LNCAP (cell line): Measurements from ENCODE around the gene DST.

Source experiments
- TF ChIP-seq, protein P1 (sequence below): fragments of 450-650 bp; IDR thresholded peaks from 2 replicates; pipeline ENCODE4 v1.5.1; 2017; ENCODE audit warnings: mild to moderate bottlenecking

Gene DST

GRCh38 chr6:56618050-56618449 is 24.6 kb downstream of the DST start:
- TF ChIP-seq, protein P1, sequence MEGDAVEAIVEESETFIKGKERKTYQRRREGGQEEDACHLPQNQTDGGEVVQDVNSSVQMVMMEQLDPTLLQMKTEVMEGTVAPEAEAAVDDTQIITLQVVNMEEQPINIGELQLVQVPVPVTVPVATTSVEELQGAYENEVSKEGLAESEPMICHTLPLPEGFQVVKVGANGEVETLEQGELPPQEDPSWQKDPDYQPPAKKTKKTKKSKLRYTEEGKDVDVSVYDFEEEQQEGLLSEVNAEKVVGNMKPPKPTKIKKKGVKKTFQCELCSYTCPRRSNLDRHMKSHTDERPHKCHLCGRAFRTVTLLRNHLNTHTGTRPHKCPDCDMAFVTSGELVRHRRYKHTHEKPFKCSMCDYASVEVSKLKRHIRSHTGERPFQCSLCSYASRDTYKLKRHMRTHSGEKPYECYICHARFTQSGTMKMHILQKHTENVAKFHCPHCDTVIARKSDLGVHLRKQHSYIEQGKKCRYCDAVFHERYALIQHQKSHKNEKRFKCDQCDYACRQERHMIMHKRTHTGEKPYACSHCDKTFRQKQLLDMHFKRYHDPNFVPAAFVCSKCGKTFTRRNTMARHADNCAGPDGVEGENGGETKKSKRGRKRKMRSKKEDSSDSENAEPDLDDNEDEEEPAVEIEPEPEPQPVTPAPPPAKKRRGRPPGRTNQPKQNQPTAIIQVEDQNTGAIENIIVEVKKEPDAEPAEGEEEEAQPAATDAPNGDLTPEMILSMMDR = no peak

- TF ChIP-seq, protein P1 = no peak
Measured at GRCh38 chr6:56616967-56617366, 25.7 kb downstream of the DST start.

DNA sequence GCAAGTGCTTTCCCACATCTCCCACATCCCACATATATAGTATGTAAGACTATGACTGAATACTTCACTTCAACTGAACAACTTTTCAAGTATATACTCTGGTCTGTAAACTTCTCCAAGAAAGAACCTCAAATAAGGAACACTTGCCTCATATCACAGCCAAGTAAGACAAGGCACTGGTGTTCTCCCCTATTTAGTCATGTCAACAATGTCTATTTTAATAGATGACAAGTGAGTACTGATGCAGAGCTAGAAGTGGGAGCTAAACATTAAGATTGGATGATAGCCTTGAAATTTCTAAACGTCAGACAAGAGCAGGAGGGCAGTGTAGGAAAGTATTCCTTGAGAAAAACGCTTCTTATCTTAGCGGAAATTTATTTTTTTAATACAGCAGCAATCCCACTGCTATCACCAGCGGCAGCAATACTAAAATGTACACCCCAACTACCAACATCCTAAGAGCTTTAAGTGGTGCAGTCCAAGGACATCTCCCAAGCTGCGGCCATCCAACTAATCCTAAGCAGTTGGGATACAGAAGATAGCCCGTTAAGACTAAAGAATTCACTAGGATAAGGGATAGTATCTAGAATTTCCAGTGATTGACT is 29.3 kb downstream of the DST start:
- TF ChIP-seq, protein P1 = no peak

DNA sequence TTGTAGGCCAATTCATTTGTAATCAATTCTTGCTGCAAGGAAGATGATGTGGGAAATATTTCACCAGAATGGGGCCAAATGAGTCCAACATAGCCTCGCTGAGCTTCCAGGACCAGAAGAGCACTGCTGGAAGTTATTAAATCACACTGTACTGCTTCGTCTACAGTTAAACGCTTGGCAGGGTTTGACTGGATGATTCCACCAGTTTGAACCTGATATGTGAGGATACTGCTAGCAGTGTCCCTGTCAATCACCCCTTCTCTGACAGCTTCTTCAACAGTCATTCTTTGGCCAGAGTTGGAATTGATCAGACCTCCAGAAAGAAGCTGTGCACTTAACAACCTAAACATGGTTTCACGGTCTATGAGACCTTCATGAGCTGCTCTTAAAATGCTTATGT is 34.4 kb downstream of the DST start:
- TF ChIP-seq, protein P1 = no peak

GRCh38 chr6:56607111-56607752 is 35.5 kb downstream of the DST start:
- TF ChIP-seq, protein P1 = no peak

DNA sequence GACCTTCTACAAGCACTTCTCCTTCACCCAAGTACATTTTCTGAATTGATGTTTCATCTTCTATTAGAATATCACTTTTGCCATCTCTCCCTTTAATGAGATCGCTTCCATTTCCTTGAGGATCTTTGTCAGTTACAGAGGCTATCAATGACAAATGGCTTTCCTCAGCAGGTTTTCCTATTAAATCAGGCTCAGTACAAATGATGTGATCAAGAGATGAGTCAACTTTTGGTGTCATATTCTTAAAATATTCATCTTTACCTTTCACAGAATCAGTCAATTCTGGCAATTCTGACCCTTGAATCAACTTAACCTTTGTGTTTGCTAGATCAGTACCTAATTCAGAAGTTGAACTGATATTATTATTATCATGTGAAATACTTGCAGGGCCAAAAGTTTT is 37.3 kb downstream of the DST start:
- TF ChIP-seq, protein P1 = no peak

GRCh38 chr6:56604186-56604585 is 38.5 kb downstream of the DST start:
- TF ChIP-seq, protein P1 = no peak
